Stimulated activated naive CD8-positive, alpha-beta T cell treated with anti-CD3 and anti-CD28 coated beads, Interleukin-15, amount 100 ng/mL, for 72 hours (primary cell): Measurements from ENCODE around the gene MTA1.

ENCODE experiments used
- ATAC-seq: fragments of 150-1000 bp; cut with Tn5 transposase; 2 replicates; pipeline ENCODE4 v1.10.0; 2021; ENCODE audit warnings: mild to moderate bottlenecking, moderate library complexity
- DNase-seq, 2 donors: peaks; one replicate each; pipeline ENCODE4 v3.0.0; 2021 to 2022
- H3K27ac Mint-ChIP-seq, 2 donors: one replicate each; pipeline ENCODE4 v1.8.0; 2022; ENCODE audit warnings: mild to moderate bottlenecking in 2 of 2, mixed read lengths in 2 of 2, moderate library complexity in 2 of 2
- H3K27me3 Mint-ChIP-seq: one replicate; pipeline ENCODE4 v1.8.0; 2022; ENCODE audit warnings: mixed read lengths
- H3K4me1 Mint-ChIP-seq: one replicate; pipeline ENCODE4 v1.8.0; 2022; ENCODE audit warnings: mild to moderate bottlenecking, mixed read lengths
- H3K4me3 Mint-ChIP-seq, 2 donors: one replicate each; pipeline ENCODE4 v1.8.0; 2022; ENCODE audit warnings: mild to moderate bottlenecking in 2 of 2, mixed read lengths in 2 of 2, moderate library complexity in 1 of 2
- H3K9me3 Mint-ChIP-seq, 2 donors: one replicate each; pipeline ENCODE4 v1.8.0; 2022; ENCODE audit warnings: mixed read lengths in 2 of 2

Gene MTA1

GRCh38 chr14:105439710-105440553 lies 20.3 kb downstream of the MTA1 start:
- Mint-ChIP-seq H3K27me3 (no peaks in the 10 kb centered on the region), H3K4me1 (peaks cover 13% of the 10 kb centered on the region), H3K27ac (no peak overlapping the region), H3K4me3 (no peak overlapping the region), H3K9me3 (no peaks in the 10 kb centered on the region)
- ATAC-seq = no peak
- no peak for DNase-seq

GRCh38 chr14:105440554-105440900 lies 20.9 kb downstream of the MTA1 start:
- Mint-ChIP-seq H3K27ac (no peak overlapping the region), H3K9me3 (no peaks in the 10 kb centered on the region), H3K4me3 (no peak overlapping the region), H3K4me1 (peaks cover 11% of the 10 kb centered on the region), H3K27me3 (no peaks in the 10 kb centered on the region)
- DNase-seq = no peak
- no peak for ATAC-seq

- no peaks in the 10 kb centered on the region for H3K9me3 Mint-ChIP-seq
- H3K4me1 Mint-ChIP-seq = peaks cover 7% of the 10 kb centered on the region
- H3K27ac Mint-ChIP-seq = peak overlapping the region in 1 of 2 donors; percentile 12
- no peaks in the 10 kb centered on the region for H3K27me3 Mint-ChIP-seq
- H3K4me3 Mint-ChIP-seq = no peak overlapping the region
- ATAC-seq (no peak), DNase-seq (no peak)
Observed at GRCh38 chr14:105440992-105441391, 21.4 kb downstream of the MTA1 start.

- DNase-seq (no peak), ATAC-seq (no peak)
- no peaks in the 10 kb centered on the region for H3K27me3 Mint-ChIP-seq
- no peak overlapping the region for H3K4me3 Mint-ChIP-seq
- no peaks in the 10 kb centered on the region for H3K9me3 Mint-ChIP-seq
- H3K27ac Mint-ChIP-seq = peak overlapping the region in 1 of 2 donors; percentile 81
- H3K4me1 Mint-ChIP-seq = peaks cover 6% of the 10 kb centered on the region
Observed at GRCh38 chr14:105442125-105442524, 22.5 kb downstream of the MTA1 start.

GRCh38 chr14:105442834-105443233 lies 23.2 kb downstream of the MTA1 start:
- DNase-seq = no peak
- Mint-ChIP-seq H3K27ac (peak overlapping the region in 1 of 2 donors; percentile 87), H3K9me3 (no peaks in the 10 kb centered on the region)

GRCh38 chr14:105444859-105445258 lies 25.2 kb downstream of the MTA1 start:
- Mint-ChIP-seq H3K27me3 (no peaks in the 10 kb centered on the region), H3K9me3 (no peaks in the 10 kb centered on the region), H3K27ac (no peak overlapping the region), H3K4me1 (peaks cover 14% of the 10 kb centered on the region), H3K4me3 (no peak overlapping the region)
- ATAC-seq (no peak), DNase-seq (no peak)

More at GRCh38 chr14:105442834-105443233, 23.2 kb downstream of the MTA1 start:
- Mint-ChIP-seq H3K4me3 (no peak overlapping the region), H3K27me3 (no peaks in the 10 kb centered on the region), H3K4me1 (peaks cover 10% of the 10 kb centered on the region)
- ATAC-seq = no peak

GRCh38 chr14:105445290-105445689 lies 25.7 kb downstream of the MTA1 start:
- no peak for DNase-seq

GRCh38 chr14:105445901-105446845 lies 26.5 kb downstream of the MTA1 start:
- H3K27ac Mint-ChIP-seq = peak overlapping the region in 1 of 2 donors; percentile 42
- no peaks in the 10 kb centered on the region for H3K9me3 Mint-ChIP-seq
- H3K4me1 Mint-ChIP-seq = peaks cover 14% of the 10 kb centered on the region
- ATAC-seq = no peak
- no peak overlapping the region for H3K4me3 Mint-ChIP-seq
- H3K27me3 Mint-ChIP-seq = no peaks in the 10 kb centered on the region
- no peak for DNase-seq

More at GRCh38 chr14:105445290-105445689, 25.7 kb downstream of the MTA1 start:
- Mint-ChIP-seq H3K4me1 (peaks cover 14% of the 10 kb centered on the region), H3K4me3 (no peak overlapping the region), H3K9me3 (no peaks in the 10 kb centered on the region), H3K27me3 (no peaks in the 10 kb centered on the region), H3K27ac (peak overlapping the region in 1 of 2 donors; percentile 78)
- ATAC-seq = no peak

GRCh38 chr14:105446971-105447370 lies 27.3 kb downstream of the MTA1 start:
- no peaks in the 10 kb centered on the region for H3K27me3 Mint-ChIP-seq
- H3K9me3 Mint-ChIP-seq = no peaks in the 10 kb centered on the region
- ATAC-seq (no peak), DNase-seq (no peak)
- no peak overlapping the region for H3K4me3 Mint-ChIP-seq
- peak overlapping the region in 1 of 2 donors; percentile 63 for H3K27ac Mint-ChIP-seq
- peaks cover 14% of the 10 kb centered on the region for H3K4me1 Mint-ChIP-seq

- ATAC-seq = peak; percentile 6
- DNase-seq = no peak
- peaks cover 20% of the 10 kb centered on the region for H3K4me1 Mint-ChIP-seq
- no peaks in the 10 kb centered on the region for H3K9me3 Mint-ChIP-seq
- H3K4me3 Mint-ChIP-seq = no peak overlapping the region
- no peaks in the 10 kb centered on the region for H3K27me3 Mint-ChIP-seq
- H3K27ac Mint-ChIP-seq = no peak overlapping the region
Observed at GRCh38 chr14:105447651-105448640, 28.3 kb downstream of the MTA1 start.

- Mint-ChIP-seq H3K27me3 (no peaks in the 10 kb centered on the region), H3K9me3 (no peaks in the 10 kb centered on the region), H3K4me1 (peaks cover 24% of the 10 kb centered on the region), H3K4me3 (no peak overlapping the region), H3K27ac (no peak overlapping the region)
- DNase-seq (peak; percentile 52 to 61), ATAC-seq (peak; percentile 74)
Observed at GRCh38 chr14:105448706-105449111, 29.1 kb downstream of the MTA1 start.

- Mint-ChIP-seq H3K9me3 (no peaks in the 10 kb centered on the region), H3K27ac (no peak overlapping the region), H3K4me3 (no peak overlapping the region), H3K4me1 (peaks cover 30% of the 10 kb centered on the region), H3K27me3 (no peaks in the 10 kb centered on the region)
- no peak for DNase-seq
- ATAC-seq = peak; percentile 33
Observed at GRCh38 chr14:105449276-105450122, 29.9 kb downstream of the MTA1 start.

- no peak overlapping the region for H3K4me3 Mint-ChIP-seq
- ATAC-seq (no peak), DNase-seq (no peak)
- no peaks in the 10 kb centered on the region for H3K27me3 Mint-ChIP-seq
- no peak overlapping the region for H3K27ac Mint-ChIP-seq
- H3K4me1 Mint-ChIP-seq = peaks cover 30% of the 10 kb centered on the region
- H3K9me3 Mint-ChIP-seq = no peaks in the 10 kb centered on the region
Observed at GRCh38 chr14:105450123-105450505, 30.5 kb downstream of the MTA1 start.
